Measurements from ENCODE around the gene HNF4A.
"Not testable (repeated sequence)": the region's sequence is repeated elsewhere in the genome, so short reads cannot be mapped to it uniquely, and the experiment has no call there.

HNF4A gene

DNA sequence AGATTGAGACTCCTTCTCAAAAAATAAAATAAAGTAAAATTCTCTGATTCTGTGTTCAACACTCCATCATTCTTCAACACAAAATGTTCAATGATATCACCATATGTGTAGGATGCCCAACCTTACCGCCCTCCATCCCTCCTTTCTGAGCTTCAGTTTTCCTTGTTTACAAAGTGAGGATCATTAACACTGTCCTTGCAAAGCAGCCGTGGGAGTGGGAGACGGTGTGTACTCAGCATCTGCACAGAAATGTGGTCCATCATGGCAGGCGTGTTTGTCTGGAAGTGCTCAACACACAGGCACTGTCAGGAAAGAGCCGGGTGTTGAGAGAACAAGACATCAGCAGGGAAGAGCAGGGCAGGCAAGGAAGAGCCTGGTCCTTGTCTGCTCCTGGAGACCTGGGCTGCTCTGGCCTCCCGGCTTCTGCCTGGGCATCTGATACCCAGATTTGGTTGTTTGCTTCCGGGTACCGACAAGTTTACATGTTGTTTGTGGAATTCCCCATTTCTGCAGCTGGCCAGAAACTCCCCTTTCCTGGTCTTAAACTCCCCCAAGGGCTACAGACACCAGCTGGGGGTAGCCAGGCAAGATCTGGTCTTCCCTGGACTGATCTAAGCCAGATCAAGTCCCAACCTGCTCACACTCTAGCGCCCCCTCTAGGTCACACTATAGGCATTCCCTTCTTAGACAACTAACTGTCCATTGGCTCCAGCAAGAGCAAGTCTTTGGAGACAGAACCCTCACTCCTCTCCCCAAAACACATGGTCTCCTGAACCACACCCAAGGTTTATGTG is 93.5 kb downstream of the HNF4A start:
- DNase-seq = no peak

DNA sequence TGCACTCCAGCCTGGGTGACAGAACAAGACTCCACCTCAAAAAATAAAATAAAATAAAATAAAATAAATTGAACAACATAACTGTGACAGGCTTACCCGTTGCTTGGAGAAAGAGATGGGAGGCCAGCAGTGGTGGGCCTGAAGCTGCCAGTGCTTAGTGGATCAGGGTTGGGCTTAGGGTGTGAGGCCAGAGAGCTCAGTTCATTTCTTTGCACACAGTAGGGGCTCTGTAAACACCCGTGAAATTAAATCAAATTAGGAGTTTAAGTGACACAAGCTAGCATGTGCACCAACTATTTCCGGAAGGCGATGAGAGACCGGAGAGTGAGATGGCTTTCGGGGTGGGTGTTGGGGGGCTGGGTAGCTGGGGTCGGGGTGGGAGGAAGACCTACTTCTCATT is 94.4 kb downstream of the HNF4A start:
- no peak for DNase-seq

DNA sequence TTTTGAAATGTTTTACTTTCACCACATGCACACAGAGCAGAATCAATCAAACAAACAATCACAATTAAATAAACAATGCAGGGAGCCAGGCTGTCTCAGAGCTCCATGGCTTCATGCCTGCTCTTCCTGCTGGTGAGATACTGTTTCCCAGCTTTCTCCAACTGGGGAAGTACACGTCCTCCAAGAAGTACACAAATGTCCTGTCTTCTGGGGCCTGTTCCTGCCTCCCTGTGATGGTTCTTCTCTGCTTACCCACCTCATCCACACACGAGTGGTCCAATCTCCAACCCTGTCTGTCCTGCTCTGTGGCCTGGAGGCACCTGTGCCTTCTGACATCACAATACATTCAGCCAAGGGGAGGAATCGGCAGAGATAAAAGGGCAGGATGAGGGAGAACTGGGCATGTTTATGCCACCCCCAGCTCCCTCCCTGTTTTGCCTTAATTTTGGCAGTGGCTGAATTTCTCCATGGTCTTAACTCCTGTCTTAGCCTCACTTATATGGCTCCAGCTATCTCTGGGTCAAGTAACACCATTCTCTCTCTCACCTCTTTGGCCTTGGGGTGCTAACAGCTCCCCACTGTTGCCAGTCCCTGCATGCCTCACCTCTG is 94.9 kb downstream of the HNF4A start:
- DNase-seq = no peak

DNA sequence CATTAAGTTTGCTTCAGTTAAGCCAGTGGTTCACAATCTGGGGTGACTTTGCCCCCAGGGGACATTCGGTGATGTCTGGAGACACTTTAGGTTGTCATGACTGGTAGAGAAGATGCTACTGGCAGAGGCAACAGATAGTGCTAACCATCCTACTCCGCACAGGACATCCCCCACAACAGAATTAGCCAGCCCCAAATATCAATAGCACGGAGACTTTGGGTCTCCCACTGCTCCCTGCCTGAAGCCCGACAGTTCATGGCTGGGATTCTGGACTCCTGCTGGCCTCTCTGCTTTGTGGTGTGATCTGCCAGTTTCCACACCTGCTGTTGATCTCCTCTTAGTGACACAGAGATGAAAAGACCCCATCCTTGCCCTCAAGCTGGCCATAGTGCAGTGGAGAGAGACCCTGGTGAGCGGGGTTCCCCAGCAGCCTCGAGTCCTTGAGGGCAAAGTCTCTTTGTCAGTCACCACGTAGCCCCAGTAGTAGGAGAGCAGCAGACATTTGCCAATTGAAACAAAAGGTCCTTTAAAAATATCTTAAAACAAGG is 95.5 kb downstream of the HNF4A start:
- DNase-seq = no peak

DNA sequence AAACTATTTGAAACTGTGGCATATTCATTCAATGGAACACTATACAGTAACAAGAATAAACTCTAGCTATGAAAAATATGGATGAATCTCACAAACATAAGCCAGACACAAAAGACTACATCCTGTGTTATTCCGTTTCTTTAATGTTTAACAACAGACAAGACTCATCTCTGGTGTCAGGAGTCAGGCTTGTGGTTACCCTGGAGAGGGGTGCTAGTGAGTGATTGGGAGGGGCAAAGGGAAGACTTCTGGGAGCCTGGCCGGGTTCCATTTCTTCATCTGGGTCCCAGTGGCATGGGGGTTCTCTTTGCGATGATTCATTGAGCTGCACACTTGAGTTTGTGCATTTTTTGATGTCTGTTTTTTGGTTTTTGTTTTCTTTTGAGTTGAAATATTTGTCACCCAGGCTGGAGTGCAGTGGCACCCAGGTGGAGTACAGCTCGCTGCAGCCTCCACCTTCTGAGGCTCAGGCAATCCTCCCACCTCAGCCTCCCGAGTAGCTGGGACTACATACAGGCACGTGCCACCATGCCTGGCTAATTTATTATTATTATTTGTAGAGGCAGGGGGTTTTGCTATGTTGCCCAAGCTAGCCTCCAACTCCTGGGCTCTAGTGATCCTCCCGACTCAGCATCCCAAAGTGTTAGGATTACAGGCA is 98.9 kb downstream of the HNF4A start:
- no peak for DNase-seq

DNA sequence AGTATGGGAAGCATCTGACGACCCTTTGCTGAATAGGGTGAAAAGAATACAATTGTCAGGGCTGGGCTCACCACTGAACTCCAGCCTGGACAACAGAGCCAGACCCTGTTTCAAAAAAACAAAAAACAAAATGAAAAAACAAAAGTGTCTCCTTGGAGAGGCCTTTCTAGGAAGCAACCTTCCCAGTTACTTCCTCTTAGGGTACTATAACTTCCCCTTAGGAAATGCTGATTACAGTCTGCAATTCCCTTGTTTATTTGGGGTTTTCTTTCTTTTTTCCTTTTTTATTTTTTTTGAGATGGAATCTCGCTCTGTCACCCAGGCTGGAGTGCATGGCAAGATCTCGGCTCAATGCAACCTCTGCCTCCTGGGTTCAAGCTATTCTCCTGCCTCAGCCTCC is 99.6 kb downstream of the HNF4A start:
- DNase-seq = no peak

DNA sequence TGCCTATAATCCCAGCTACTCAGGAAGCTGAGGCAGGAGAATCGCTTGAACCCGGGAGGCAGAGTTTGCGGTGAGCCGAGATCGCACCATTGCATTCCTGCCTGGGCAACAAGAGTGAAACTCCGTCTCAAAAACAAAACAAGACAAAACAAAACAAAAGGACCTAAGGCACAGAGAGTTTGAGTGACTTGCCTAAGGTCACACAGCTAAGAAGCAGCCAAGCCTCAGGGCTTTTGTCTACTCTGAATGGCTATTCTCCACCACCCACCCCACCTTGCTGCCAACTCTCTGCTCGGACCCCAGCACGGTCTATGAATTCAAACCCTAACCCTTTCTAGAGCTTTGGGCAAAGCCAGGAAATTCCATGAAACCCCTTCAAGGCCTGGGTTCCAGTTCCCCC is 101.1 kb downstream of the HNF4A start:
- DNase-seq = no peak

DNA sequence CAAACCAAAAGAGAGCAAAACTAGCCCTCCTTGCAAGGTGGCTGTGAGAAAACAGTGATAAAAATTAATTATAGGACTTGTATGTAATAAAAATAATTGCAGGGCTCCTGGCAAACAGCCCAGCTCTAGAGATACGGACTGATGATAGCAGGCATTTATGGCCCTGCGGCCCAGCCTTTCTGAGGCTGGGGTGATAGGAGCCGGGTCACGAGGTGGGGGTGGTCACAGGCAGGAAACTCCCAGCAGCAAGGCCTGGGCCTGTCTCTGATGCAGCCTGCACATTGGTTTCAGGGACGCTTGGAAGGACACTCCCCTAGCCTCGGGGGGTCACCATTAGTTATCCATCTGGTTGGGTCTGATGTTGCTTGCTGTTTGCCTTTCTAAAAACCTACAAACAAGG is 101.5 kb downstream of the HNF4A start:
- DNase-seq = no peak

DNA sequence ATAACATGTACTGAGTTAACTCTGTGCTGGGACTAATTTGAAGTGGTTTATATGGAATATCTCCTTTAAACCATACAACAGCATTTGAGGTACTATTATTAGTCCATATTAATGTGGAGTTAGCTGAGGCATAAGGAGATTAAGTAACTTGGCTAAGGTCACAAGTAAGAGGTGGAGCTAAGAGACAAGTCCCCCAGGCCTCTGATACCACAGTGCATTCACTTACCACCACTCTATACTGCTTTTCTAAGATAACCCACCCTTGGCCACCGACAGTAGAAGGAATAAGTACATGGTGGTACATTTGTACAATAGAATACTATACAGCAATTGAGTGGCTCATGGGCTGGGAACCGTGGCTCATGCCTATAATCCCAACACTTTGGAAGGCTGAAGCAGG is 103.8 kb downstream of the HNF4A start:
- DNase-seq = no peak

DNA sequence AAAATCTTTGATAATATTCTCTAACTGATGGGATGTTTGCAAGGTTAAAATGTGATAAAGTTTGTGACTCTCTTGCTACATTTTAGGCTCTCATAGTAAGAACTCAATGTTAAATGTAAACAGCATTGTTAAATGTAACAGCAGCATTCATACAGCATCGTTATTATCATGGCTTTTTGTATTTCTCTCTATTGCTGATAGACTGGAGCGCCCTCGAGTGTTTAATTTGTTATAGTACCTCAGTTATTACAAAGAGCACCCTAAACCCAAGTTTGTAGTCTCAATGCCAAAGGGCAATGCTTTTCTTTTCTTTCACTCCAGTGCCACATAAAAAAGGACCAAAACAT is 105.3 kb downstream of the HNF4A start:
- peak in 1 of 2 experiments; percentile 56 for DNase-seq

DNA sequence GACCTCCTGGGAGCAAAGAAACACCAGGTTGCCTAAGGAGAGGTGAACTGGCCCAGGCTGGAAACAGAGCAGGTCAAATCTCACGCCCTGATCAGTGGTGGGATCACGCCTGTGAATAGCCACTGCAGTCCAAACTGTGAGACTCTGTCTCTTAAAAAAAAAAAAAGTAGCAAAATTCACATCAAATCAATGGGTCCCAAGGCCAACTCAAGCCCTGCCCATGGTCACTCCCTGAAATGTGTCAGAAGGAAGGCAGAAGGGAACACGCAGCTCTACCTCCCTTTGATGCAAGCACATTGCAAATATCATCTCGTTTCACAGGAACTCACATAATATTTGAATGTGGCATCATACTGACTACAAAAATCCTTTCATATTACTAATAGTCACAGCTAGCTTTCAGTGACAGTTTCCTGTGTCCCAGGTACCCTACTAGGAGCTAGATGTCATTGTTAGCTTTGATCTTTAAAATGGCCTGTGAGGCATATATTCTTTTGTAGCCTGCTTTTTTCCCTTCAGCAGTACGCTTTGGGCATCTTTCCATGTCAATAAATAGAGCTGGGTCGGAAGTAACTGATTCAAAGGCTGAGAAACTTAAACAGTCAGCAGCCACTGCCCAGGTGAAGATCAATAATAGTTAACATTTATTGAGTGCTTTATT is 105.8 kb downstream of the HNF4A start:
- DNase-seq = no peak

DNA sequence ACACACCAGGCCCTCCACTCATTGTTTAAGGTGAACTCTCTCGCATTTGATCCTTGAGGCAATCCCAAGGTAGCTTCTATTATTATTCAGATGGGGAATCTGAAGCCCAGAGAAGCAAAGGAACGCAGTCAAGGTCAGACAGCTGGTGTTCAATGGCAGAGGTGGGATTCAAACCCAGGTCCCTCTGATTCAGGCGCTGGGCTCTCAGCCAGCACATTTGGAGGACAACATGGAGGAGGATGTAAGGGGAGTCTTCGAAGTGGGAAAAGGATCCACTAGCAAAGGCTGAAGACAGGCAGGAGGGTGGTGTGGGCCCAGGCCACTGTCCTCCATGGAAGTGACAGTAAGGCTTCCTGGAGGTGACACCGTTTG is 106.3 kb downstream of the HNF4A start:
- DNase-seq = no peak

DNA sequence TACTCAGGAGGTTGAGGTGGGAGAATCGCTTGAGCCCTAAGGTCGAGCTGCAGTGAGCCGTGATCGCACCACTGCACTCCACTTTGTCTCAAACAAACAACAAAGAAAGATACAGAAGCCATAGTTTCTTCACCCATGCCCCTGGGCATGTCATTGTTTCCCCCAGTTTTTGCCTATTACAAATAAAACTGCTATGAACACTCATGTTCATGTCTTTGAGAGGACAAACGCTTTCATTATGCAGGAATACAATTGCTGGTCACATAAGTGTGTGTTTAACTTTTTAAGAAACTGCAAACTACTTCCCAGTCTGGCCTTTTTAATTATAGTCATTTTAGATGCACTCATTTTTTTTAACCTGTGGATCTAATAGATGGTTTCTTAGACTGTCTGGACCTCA is 108.0 kb downstream of the HNF4A start:
- DNase-seq = no peak

DNA sequence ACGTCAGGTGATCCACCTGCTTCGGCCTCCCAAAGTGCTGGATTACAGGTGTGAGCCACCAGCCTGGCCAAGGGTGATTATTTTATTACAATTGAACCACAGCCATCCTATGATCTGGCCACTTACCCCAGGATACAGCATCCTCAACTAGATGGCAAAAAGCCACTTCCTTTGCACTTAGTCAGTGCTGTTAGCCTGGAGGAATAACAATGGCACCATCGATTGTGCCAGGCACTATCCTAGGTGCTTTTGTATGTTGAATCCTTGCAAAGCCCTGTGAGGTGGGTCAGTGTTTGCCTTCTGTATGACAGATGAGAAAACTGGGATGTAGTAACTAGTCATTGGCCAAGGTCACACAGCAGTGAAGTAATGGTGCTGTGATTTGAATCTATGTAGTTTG is 109.0 kb downstream of the HNF4A start:
- DNase-seq = no peak

DNA sequence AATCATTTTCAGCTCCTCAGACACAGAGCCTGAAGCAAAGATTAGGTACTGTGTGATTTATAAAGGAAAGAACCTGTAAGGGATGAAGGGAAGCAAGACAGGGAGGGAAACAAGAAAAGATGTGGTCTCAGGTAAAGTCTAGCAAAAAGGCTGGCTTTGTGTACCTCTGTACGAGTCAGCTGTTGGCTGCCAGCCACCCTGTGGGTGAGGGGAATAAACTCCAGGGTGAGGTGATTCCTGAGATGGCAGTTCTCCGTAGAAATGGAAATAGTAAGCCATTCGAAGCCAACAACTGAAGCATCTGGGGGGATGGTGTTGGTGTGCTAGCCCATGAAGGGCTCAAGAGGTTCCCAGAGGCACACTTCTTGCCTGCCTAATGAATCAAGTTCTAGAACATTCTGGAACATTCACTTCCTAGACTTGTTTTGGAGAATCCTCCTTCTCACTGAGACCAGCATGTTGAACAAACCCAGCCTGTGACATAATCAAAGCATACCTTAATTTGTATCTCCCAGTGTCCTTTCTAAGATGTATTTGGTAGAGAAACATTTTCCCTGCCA is 109.6 kb downstream of the HNF4A start:
- no peak for DNase-seq

DNA sequence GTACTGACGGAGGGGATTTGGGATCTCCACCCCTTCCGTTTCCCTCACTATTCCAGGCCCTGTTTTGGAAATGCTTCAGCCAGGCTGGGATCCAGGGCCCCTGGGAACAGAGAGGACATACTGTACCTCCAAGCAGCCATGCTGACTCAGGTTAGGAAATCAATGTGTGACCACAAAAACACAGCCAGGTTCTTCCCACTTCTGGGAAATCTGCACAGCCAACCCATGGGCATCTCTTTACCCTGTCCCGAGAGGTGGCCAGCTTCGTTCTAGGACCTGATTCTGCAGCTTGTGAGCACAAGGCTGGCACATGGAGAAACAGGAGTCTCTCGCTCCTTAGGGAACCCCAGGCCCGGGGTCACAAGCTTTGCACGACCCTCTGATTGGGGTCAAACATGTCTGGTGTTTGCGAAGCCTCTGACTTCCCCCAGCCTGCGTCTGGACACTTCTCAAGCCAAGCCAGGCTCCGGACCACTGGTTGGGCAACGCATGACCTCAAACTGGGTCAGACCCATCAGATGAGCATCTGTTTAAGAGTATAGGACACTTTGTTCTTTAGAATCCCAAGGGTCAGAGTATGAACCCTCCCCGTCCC is 111.9 kb downstream of the HNF4A start:
- DNase-seq = no peak

DNA sequence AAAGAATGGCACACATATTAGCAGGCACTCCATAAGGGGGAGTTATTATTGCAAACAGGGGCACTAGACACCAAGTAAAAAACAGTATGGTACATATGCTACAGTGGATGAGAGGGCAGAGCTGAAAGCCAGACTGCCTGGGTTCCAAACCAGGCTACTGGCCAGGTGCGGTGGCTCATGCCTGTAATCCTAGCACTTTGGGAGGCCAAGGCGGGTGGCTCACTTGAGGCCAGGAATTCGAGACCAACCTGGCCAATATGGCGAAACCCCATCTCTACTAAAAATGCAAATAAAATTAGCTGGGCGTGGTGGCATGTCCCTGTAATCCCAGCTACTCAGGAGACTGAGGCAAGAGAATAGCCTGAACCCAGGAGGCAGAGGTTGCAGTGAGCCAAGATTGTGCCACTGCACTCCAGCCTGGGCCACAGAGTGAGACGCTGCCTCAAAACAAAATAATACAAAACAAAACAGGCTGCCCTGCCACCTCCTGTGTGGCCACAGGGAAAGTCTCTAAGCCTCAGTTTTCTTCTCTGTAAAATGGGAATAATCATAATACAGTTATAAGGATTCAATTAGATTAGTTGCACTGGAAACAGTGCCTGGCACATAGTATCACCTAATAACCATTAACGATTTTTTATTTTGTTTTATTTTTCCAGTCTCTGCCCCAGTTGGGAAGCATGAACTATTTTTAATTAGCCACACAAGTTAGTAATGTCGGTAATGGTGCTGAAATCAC is 112.7 kb downstream of the HNF4A start:
- DNase-seq = no peak

DNA sequence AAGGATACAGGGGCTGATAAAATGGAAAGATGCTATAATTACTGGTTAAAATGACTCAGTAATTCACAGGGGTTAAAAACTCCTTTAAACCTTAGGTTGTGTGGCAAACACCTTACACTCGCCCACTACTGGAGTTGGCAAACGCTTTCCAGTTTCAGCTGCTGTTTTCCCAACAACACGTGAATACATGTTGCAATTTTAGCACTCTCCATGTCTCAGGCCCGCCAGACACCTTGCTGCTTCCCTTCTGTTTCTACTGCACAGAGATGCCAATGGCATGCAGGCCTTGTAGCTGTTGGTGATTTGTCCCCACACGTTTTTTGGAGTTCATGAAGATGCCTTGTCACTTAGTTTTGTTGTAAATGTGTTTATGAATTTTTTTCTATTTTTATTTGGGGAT is 114.8 kb downstream of the HNF4A start:
- no peak for DNase-seq

DNA sequence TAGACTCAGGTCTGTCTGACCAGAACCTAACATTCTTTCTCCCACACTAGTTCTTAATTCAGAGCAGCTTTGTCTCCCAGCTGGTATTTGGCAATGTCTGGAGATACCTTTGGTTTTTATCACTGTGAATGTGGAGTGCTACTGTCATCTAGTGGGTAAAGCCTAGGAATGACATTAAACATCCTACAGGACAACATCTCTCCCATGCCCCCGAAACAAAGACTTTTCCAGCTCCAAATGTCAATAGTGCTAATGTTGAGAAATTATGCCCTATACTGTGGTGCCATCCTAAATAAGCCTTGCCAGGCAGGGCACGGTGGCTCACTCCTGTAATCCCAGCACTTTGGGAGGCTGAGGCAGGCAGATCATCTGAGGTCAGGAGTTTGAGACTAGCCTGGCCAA is 116.0 kb downstream of the HNF4A start:
- DNase-seq = peak in 1 of 2 experiments; percentile 19

DNA sequence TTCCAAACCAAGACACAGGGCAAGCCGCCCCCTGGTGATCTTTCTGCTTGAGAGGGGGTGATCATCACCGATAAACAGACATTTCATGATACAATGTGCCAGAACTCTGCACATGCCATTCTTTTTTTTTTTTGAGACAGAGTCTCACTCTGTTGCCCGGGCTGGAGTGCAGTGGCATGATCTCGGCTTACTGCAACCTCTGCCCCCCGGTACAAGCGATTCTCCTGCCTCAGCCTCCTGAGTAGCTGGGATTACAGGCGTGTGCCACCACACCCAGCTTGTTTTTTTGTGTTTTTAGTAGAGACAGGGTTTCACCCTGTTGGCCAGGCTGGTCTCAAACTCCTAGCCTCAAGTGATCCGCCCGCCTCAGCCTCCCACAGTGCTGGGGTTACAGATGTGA is 116.8 kb downstream of the HNF4A start:
- not testable (repeated sequence) for DNase-seq

DNA sequence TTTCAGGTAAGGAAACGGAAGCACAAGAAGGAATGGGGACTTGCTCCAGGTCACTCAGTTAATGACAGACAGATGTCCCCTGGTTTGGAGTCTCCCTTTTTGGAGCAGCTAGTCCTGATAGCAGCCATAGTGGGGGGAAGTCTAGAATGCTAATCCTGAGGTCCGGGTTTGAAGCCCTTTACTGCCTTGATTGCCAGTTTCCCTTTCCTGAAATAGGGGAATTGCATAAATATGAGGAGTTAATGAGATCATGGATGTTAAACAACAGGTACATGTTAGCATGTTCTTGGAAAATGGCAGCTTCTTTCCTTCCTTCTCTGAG is 119.8 kb downstream of the HNF4A start:
- no peak for DNase-seq

Data from SW 1271 (cell line).